H1 (cell line): ENCODE data around the gene ATP8B3. TPM values are rescaled to one million over a fixed set of nuclear protein-coding genes. Genes with fewer than 3 reads are reported as not detected.

Experiments used
- CTCF ChIA-PET: fragments of 300-600 bp; sonication (Branson Sonifier 250); formaldehyde crosslinking; loops from one replicate; lab custom pipeline; 2021; ENCODE audit not compliant: partially characterized antibody; lab: Charles Lee
- POLR2A ChIA-PET: fragments of 300-600 bp; sonication (Branson Sonifier 250); formaldehyde crosslinking; loops from one replicate; lab custom pipeline; 2021; ENCODE audit warnings: inconsistent platforms; ENCODE audit not compliant: partially characterized antibody; lab: Charles Lee
- DNase-seq, 2 experiments: peaks; one replicate each; pipeline versions ENCODE4 v3.0.0 to v3.0.0-alpha.2; 2010 to 2022; ENCODE audit warnings: low spot score in 2 of 2, low read depth in 1 of 2, mixed read lengths in 1 of 2
- FAIRE-seq: peaks from 2 replicates; lab custom pipeline; 2011; peaks lifted over from hg19 to GRCh38; lab: Jason Lieb, UNC
- H2AFZ ChIP-seq: 2 replicates; pipeline ENCODE4 v1.8.1; 2012; ENCODE audit warnings: low read length, inconsistent platforms
- H2AK5ac ChIP-seq: 2 replicates; pipeline ENCODE4 v1.6.1; 2013; ENCODE audit warnings: low read depth, low read length
- H2BK120ac ChIP-seq: replicated peaks from 2 replicates; pipeline ENCODE3; 2013; ENCODE audit warnings: low read depth, low read length, inconsistent platforms
- H2BK12ac ChIP-seq: 2 replicates; pipeline ENCODE4 v1.6.1; 2013; ENCODE audit warnings: low read depth, low read length
- H2BK15ac ChIP-seq: 2 replicates; pipeline ENCODE4 v1.6.1; 2013; ENCODE audit warnings: low read length
- H2BK20ac ChIP-seq: 2 replicates; pipeline ENCODE4 v1.6.1; 2013; ENCODE audit warnings: low read length
- H2BK5ac ChIP-seq: 2 replicates; pipeline ENCODE4 v1.6.1; 2013; ENCODE audit warnings: low read depth, low read length
- H3K14ac ChIP-seq: 2 replicates; pipeline ENCODE4 v1.6.1; 2013; ENCODE audit warnings: inconsistent platforms; ENCODE audit not compliant: insufficient read length
- H3K18ac ChIP-seq: 2 replicates; pipeline ENCODE4 v1.6.1; 2013; ENCODE audit warnings: low read length; ENCODE audit errors: extremely low read depth
- H3K23ac ChIP-seq: 2 replicates; pipeline ENCODE4 v1.6.1; 2013; ENCODE audit warnings: inconsistent platforms; ENCODE audit not compliant: insufficient read length
- H3K23me2 ChIP-seq: 2 replicates; pipeline ENCODE4 v1.6.1; 2013; ENCODE audit warnings: low read depth, low read length
- H3K27ac ChIP-seq: 2 replicates; pipeline ENCODE4 v1.6.1; 2011; ENCODE audit warnings: low read depth, low read length, inconsistent platforms
- H3K27me3 ChIP-seq, 4 experiments: replicated peaks in 1 of 4; 1 replicate in 1 of 4; 2 replicates in 3 of 4; pipeline versions ENCODE4 v1.6.1 to v1.8.1; 2011 to 2013; ENCODE audit warnings: low read length in 3 of 4, mild to moderate bottlenecking in 3 of 4, inconsistent platforms in 2 of 4, mixed read lengths in 2 of 4, moderate library complexity in 1 of 4; ENCODE audit not compliant: control insufficient read depth in 3 of 4, insufficient read depth in 3 of 4; ENCODE audit errors: extremely low read depth in 1 of 4
- H3K36me3 ChIP-seq, 4 experiments: 2 replicates each; pipeline versions ENCODE4 v1.6.1 to v1.8.1; 2011 to 2013; ENCODE audit warnings: mild to moderate bottlenecking in 4 of 4, low read length in 3 of 4, moderate library complexity in 2 of 4, control low read depth in 1 of 4, inconsistent platforms in 1 of 4; ENCODE audit not compliant: insufficient read depth in 4 of 4, control insufficient read depth in 2 of 4
- H3K4ac ChIP-seq: replicated peaks from 2 replicates; pipeline ENCODE3; 2013; ENCODE audit warnings: low read length, low read depth, mixed read lengths, inconsistent platforms; ENCODE audit not compliant: insufficient read length
- H3K4me1 ChIP-seq, 4 experiments: replicated peaks in 1 of 4; 1 replicate in 1 of 4; 2 replicates in 3 of 4; pipeline versions ENCODE4 v1.6.1 to v1.8.1; 2011 to 2013; ENCODE audit warnings: low read length in 3 of 4, inconsistent platforms in 2 of 4, mixed read lengths in 1 of 4; ENCODE audit not compliant: insufficient read depth in 4 of 4, control insufficient read depth in 3 of 4
- H3K4me2 ChIP-seq, 2 experiments: 2 replicates each; pipeline versions ENCODE4 v1.6.1 to v1.8.1; 2011 to 2013; ENCODE audit warnings: low read depth in 2 of 2, low read length in 2 of 2, control low read depth in 1 of 2, inconsistent platforms in 1 of 2, mild to moderate bottlenecking in 1 of 2; ENCODE audit not compliant: insufficient read depth in 1 of 2
- H3K4me3 ChIP-seq, 4 experiments: fragments of 200-600, 300-600 bp in 1 of 4; sonication (generic), shearing (Covaris generic), sonication (Bioruptor Twin) in 1 of 4; 2 replicates each; pipeline versions ENCODE4 v1.5.1 to v1.8.1; 2011 to 2016; ENCODE audit warnings: low read length in 4 of 4, low read depth in 3 of 4, control low read depth in 2 of 4, inconsistent platforms in 2 of 4, mild to moderate bottlenecking in 2 of 4, mixed read lengths in 1 of 4, moderate library complexity in 1 of 4; ENCODE audit not compliant: insufficient read depth in 2 of 4; ENCODE audit errors: extremely low read depth in 1 of 4
- H3K56ac ChIP-seq: replicated peaks from 2 replicates; pipeline ENCODE3; 2013; ENCODE audit warnings: low read depth, mild to moderate bottlenecking, mixed read lengths, low read length, inconsistent platforms; ENCODE audit not compliant: insufficient read length
- H3K79me1 ChIP-seq: 2 replicates; pipeline ENCODE4 v1.6.1; 2013; ENCODE audit warnings: low read depth, low read length, control low read depth
- H3K79me2 ChIP-seq, 2 experiments: 2 replicates each; pipeline versions ENCODE4 v1.6.1 to v1.8.1; 2012 to 2013; ENCODE audit warnings: low read length in 2 of 2, mild to moderate bottlenecking in 2 of 2, inconsistent platforms in 1 of 2; ENCODE audit not compliant: insufficient read depth in 2 of 2, control insufficient read depth in 1 of 2
- H3K9ac ChIP-seq, 4 experiments: replicated peaks in 1 of 4; 1 replicate in 1 of 4; 2 replicates in 3 of 4; pipeline versions ENCODE4 v1.6.1 to v1.8.1; 2011 to 2013; ENCODE audit warnings: low read depth in 3 of 4, low read length in 3 of 4, control low read depth in 2 of 4, mild to moderate bottlenecking in 2 of 4, moderate library complexity in 2 of 4, inconsistent platforms in 1 of 4; ENCODE audit errors: extremely low read depth in 1 of 4
- H3K9me3 ChIP-seq, 2 experiments: 2 replicates each; pipeline versions ENCODE4 v1.6.1 to v1.8.1; 2012 to 2013; ENCODE audit warnings: mild to moderate bottlenecking in 2 of 2, moderate library complexity in 2 of 2, control low read depth in 1 of 2, inconsistent platforms in 1 of 2, low read depth in 1 of 2, low read length in 1 of 2, mixed read lengths in 1 of 2; ENCODE audit not compliant: insufficient read depth in 2 of 2
- H4K20me1 ChIP-seq, 2 experiments: replicated peaks in 1 of 2; 2 replicates each; pipeline versions ENCODE3 to v1.8.1; 2011 to 2013; ENCODE audit warnings: inconsistent platforms in 2 of 2, low read length in 2 of 2, mild to moderate bottlenecking in 1 of 2; ENCODE audit not compliant: insufficient read depth in 2 of 2, control insufficient read depth in 1 of 2
- H4K5ac ChIP-seq: 2 replicates; pipeline ENCODE4 v1.6.1; 2013; ENCODE audit warnings: low read length, low read depth, mixed read lengths, inconsistent platforms; ENCODE audit not compliant: insufficient read length
- H4K8ac ChIP-seq: 2 replicates; pipeline ENCODE4 v1.8.0; 2013; ENCODE audit warnings: mild to moderate bottlenecking, moderate library complexity, low read length, inconsistent platforms; ENCODE audit not compliant: insufficient read depth; ENCODE audit errors: extremely low read depth
- H4K91ac ChIP-seq: replicated peaks from 2 replicates; pipeline ENCODE3; 2013; ENCODE audit warnings: low read length, mixed read lengths, inconsistent platforms; ENCODE audit not compliant: insufficient read length
- CBX5 ChIP-seq: fragments of 300-800, 300-1000 bp; sonication (generic); IDR thresholded peaks from 2 replicates; pipeline ENCODE4 v1.7.1; 2016; ENCODE audit warnings: antibody characterized with exemption, low read length, low read depth
- CTCF ChIP-seq, 3 experiments: IDR thresholded peaks; 1 replicate in 2 of 3; 2 replicates in 1 of 3; pipeline versions ENCODE4 v1.5.1 to v1.6.1; 2011; ENCODE audit warnings: low read length in 3 of 3, mild to moderate bottlenecking in 3 of 3, inconsistent platforms in 2 of 3, low read depth in 1 of 3, moderate library complexity in 1 of 3; ENCODE audit not compliant: insufficient read depth in 1 of 3; ENCODE audit errors: control extremely low read depth in 1 of 3
- GABPA ChIP-seq: IDR thresholded peaks from 2 replicates; pipeline ENCODE4 v1.6.1; 2011; ENCODE audit warnings: mild to moderate bottlenecking, low read length, moderate library complexity, borderline replicate concordance; ENCODE audit not compliant: insufficient read depth
- RAD21 ChIP-seq, 2 experiments: IDR thresholded peaks in 1 of 2; conservative IDR thresholded peaks in 1 of 2; 2 replicates each; pipeline ENCODE4 v1.6.1; 2011; ENCODE audit warnings: low read depth in 2 of 2, low read length in 2 of 2, improper control_type of control experiment in 1 of 2, inconsistent platforms in 1 of 2, mild to moderate bottlenecking in 1 of 2, moderate library complexity in 1 of 2
- WGBS, 2 experiments: shearing (Covaris generic) in 1 of 2; methylation state at CpG; one replicate each; pipeline versions ENCODE4 v1.1.6 to v1.1.7; 2013 to 2015; ENCODE audit warnings: low lambda C conversion rate in 2 of 2, mixed read lengths in 2 of 2, inconsistent platforms in 1 of 2, low coverage in 1 of 2, missing lambda C conversion rate in 1 of 2; ENCODE audit not compliant: insufficient replicate concordance in 2 of 2, insufficient coverage in 1 of 2, insufficient read length in 1 of 2; ENCODE audit errors: extremely low coverage in 1 of 2, missing lambda C conversion rate in 1 of 2; 5-methylcytosine and 5-hydroxymethylcytosine counted together
- polyA plus RNA-seq, 7 experiments: library from polyadenylated mRNA; depleted of rRNA in 3 of 7; stranded (reverse) in 5 of 7; unstranded in 2 of 7; fragments of >200 nt in 5 of 7; fragments of 200-250 nt in 2 of 7; gene quantifications; 1 replicate in 5 of 7; 2 replicates in 1 of 7; 4 replicates in 1 of 7; pipeline versions ENCODE4 v1.2.1 to v1.2.3, GENCODE V29; 2011 to 2013; ENCODE audit warnings: missing spikeins in 2 of 7, mixed read lengths in 2 of 7
- total RNA-seq: library from RNA; stranded (reverse); fragmentation: NEBNext Ultra II Directional; extraction: Animal tissue kit (Norgen Biotek cat#: 25700); gene quantifications from 2 replicates; pipeline ENCODE4 v1.2.1, GENCODE V29; 2021

The ATP8B3 gene
- total and polyA plus RNA-seq, 2 of the 8 experiments (the other 6 are each of a cell fraction or from before 2014, with no cell fraction given), result 4.1 to 9.3 TPM

- Histone ChIP-seq H3K79me2 (peaks cover 23 to 87% of the 10 kb centered on the region in 2 experiments), H2BK120ac (no peak overlapping the region), H3K18ac (no peak overlapping the region), H4K5ac (no peak overlapping the region), H2BK12ac (no peak overlapping the region), H4K20me1 (peaks cover 25 to 38% of the 10 kb centered on the region in 2 experiments), H3K14ac (no peak overlapping the region), H3K56ac (no peak overlapping the region), H3K23ac (no peak overlapping the region), H3K4me3 (no peak overlapping the region), H2BK20ac (no peak overlapping the region), H3K79me1 (peaks cover 36% of the 10 kb centered on the region)
- ChIA-PET POLR2A (interaction anchor here (0.7 to 2.1 kb wide), 5 partner anchors 9 to 29 kb away, joined by 3 to 7 read pairs (median 3); no protein-coding TSS in a partner anchor), CTCF (interaction anchor here (1.0 to 14.9 kb wide), 8 partner anchors 11 to 227 kb away, joined by 3 to 228 read pairs (median 5); no protein-coding TSS in a partner anchor)
- peak in 1 of 2 experiments; percentile 26; a peak in 2 of 4 replicates for TF ChIP-seq RAD21 (IDR thresholded peaks at IDR 0.05 in 1 of 2, conservative IDR thresholded peaks at IDR 0.05 in 1 of 2; ENCODE audit: low read depth in 2 of 2, low read length in 2 of 2)
- peak; percentile 66; the same call in 1 of the 2 replicates for TF ChIP-seq GABPA
- no peak for TF ChIP-seq CBX5
- peak; percentile 46 to 74 (median 70) for TF ChIP-seq CTCF (IDR thresholded peaks at IDR 0.05; ENCODE audit: control extremely low read depth in 1 of 3, insufficient read depth in 1 of 3, low read depth in 1 of 3, low read length in 3 of 3)
- TF ChIP-seq, all 59 proteins: peak for 3
- H2AFZ ChIP-seq, result no peak overlapping the region
- peaks cover 0 to 10% (median 7%) of the 10 kb centered on the region in 4 experiments; a peak in 6 of 7 replicates for H3K4me1 ChIP-seq
- no peak overlapping the region for H3K4ac ChIP-seq
- H3K4me2 ChIP-seq, result no peak overlapping the region
- no peak overlapping the region for H2AK5ac ChIP-seq
- no peaks in the 10 kb centered on the region for H3K36me3 ChIP-seq
- WGBS, 2 experiments, result 88% methylated on average over 24 of the region's 25 CpGs; no CpG with 5 or more reads in 1 of the 2 experiments
- no peak overlapping the region for H4K91ac ChIP-seq
- no peak overlapping the region for H2BK15ac ChIP-seq
- H4K8ac ChIP-seq, result peak overlapping the region; percentile 72
- no peak for DNase-seq
- peaks cover 3% of the 10 kb centered on the region; the same call in 1 of the 2 replicates for H3K23me2 ChIP-seq
- H3K9me3 ChIP-seq, result no peaks in the 10 kb centered on the region
- no peaks in the 10 kb centered on the region for H3K27me3 ChIP-seq
- H3K27ac ChIP-seq, result no peak overlapping the region
- no peak overlapping the region for H2BK5ac ChIP-seq
- H3K9ac ChIP-seq, result no peak overlapping the region
- no peak for FAIRE-seq
These were observed 31.7 kb upstream of the ATP8B3 start for GRCh38 chr19:1843646-1844394.
